ENCODE measurements around the gene FOXI3. TPM values are rescaled to one million over a fixed set of nuclear protein-coding genes. Genes with fewer than 3 reads are reported as not detected.
"Not testable (repeated sequence)": the region's sequence is repeated elsewhere in the genome, so short reads cannot be mapped to it uniquely, and the experiment has no call there.

Gene FOXI3
- total RNA-seq, 1 experiment from 2014 or later, result 19.2 TPM

- Histone ChIP-seq H3K9ac (ENCODE audit: extremely low read depth, insufficient read length, low read length) (no peak overlapping the region), H3T11ph (ENCODE audit: low read length) (no peak overlapping the region), H2BK15ac (ENCODE audit: low read depth, low read length) (no peak overlapping the region), H2AFZ (ENCODE audit: low read length) (no peak overlapping the region), H3K79me1 (ENCODE audit: insufficient read depth, low read depth, low read length, poor library complexity, severe bottlenecking) (no peaks in the 10 kb centered on the region), H3K23ac (ENCODE audit: insufficient read length, low read depth, low read length) (no peak overlapping the region), H2BK20ac (ENCODE audit: low read depth, low read length, poor library complexity, severe bottlenecking) (no peak overlapping the region), H2BK12ac (ENCODE audit: insufficient read length, low read depth, low read length) (no peak overlapping the region), H2BK5ac (ENCODE audit: insufficient read length, low read length) (no peak overlapping the region), H3K27ac (ENCODE audit: insufficient read length, low read depth, low read length) (no peak overlapping the region), H3K56ac (ENCODE audit: insufficient read length, low read depth, low read length) (no peak overlapping the region), H4K91ac (ENCODE audit: insufficient read length, low read depth, low read length) (no peak overlapping the region), H3K4ac (ENCODE audit: low read depth, low read length) (no peak overlapping the region), H3K79me2 (ENCODE audit: insufficient read depth, low read length) (no peaks in the 10 kb centered on the region), H3K9me3 (ENCODE audit: control insufficient read depth, low read depth, low read length) (no peaks in the 10 kb centered on the region), H3K18ac (ENCODE audit: insufficient read length, low read depth, low read length) (no peak overlapping the region), H3K4me1 (ENCODE audit: insufficient read depth, low read length) (no peaks in the 10 kb centered on the region; the same call in 1 of the 2 replicates), H3K23me2 (ENCODE audit: insufficient read length, low read depth, low read length, poor library complexity, severe bottlenecking) (no peaks in the 10 kb centered on the region), H2AK5ac (ENCODE audit: insufficient read length, low read length) (no peak overlapping the region), H4K20me1 (ENCODE audit: control insufficient read depth, insufficient read depth, insufficient read length) (no peaks in the 10 kb centered on the region), H4K8ac (replicated peaks; ENCODE audit: insufficient read length, low read depth, low read length) (no peak overlapping the region), H3K27me3 (ENCODE audit: insufficient read depth, low read length) (no peaks in the 10 kb centered on the region), H2BK120ac (ENCODE audit: low read depth, low read length, poor library complexity, severe bottlenecking) (no peak overlapping the region), H4K5ac (ENCODE audit: insufficient read length, low read depth, low read length) (no peak overlapping the region), H3K4me2 (ENCODE audit: insufficient read depth, insufficient read length, low read length) (no peak overlapping the region), H3K14ac (ENCODE audit: insufficient read depth, low read length) (no peak overlapping the region)
- H3K4me1 Mint-ChIP-seq, result no peaks in the 10 kb centered on the region
- no peak for TF ChIP-seq CTCF (conservative IDR thresholded peaks at IDR 0.05)
- WGBS (ENCODE audit: extremely low coverage, insufficient read length, low lambda C conversion rate), result no CpG with 5 or more reads among the region's 2 CpGs
- no peak overlapping the region for H3K27ac Mint-ChIP-seq
- H3K9me3 Mint-ChIP-seq, result no peaks in the 10 kb centered on the region
- no peak overlapping the region for H3K4me3 Mint-ChIP-seq
- peaks cover 2% of the 10 kb centered on the region for H3K27me3 Mint-ChIP-seq (ENCODE audit: low read depth)
- no peaks in the 10 kb centered on the region for H3K36me3 Mint-ChIP-seq (ENCODE audit: insufficient read depth in 1 of 3, low read depth in 3 of 3)
- no peak for DNase-seq
Observed at GRCh38 chr2:88423733-88424132, 28.8 kb downstream of the FOXI3 start.

- H3K18ac ChIP-seq (ENCODE audit: insufficient read length, low read depth, low read length); H3K9me3 ChIP-seq (ENCODE audit: control insufficient read depth, low read depth, low read length); H2BK5ac ChIP-seq (ENCODE audit: insufficient read length, low read length); H3K56ac ChIP-seq (ENCODE audit: insufficient read length, low read depth, low read length); H3K27me3 Mint-ChIP-seq (ENCODE audit: low read depth); H3K4me3 Mint-ChIP-seq; H2BK15ac ChIP-seq (ENCODE audit: low read depth, low read length); H3K79me1 ChIP-seq (ENCODE audit: insufficient read depth, low read depth, low read length, poor library complexity, severe bottlenecking); H3K4ac ChIP-seq (ENCODE audit: low read depth, low read length); H3K79me2 ChIP-seq (ENCODE audit: insufficient read depth, low read length); H3K9me3 Mint-ChIP-seq; H4K8ac ChIP-seq (replicated peaks; ENCODE audit: insufficient read length, low read depth, low read length); H2AK5ac ChIP-seq (ENCODE audit: insufficient read length, low read length); H2AFZ ChIP-seq (ENCODE audit: low read length); H4K20me1 ChIP-seq (ENCODE audit: control insufficient read depth, insufficient read depth, insufficient read length); H4K5ac ChIP-seq (ENCODE audit: insufficient read length, low read depth, low read length); H3K27ac Mint-ChIP-seq; H3K9ac ChIP-seq (ENCODE audit: extremely low read depth, insufficient read length, low read length); H3T11ph ChIP-seq (ENCODE audit: low read length); H2BK20ac ChIP-seq (ENCODE audit: low read depth, low read length, poor library complexity, severe bottlenecking); H2BK12ac ChIP-seq (ENCODE audit: insufficient read length, low read depth, low read length); H3K23ac ChIP-seq (ENCODE audit: insufficient read length, low read depth, low read length); H3K27ac ChIP-seq (ENCODE audit: insufficient read length, low read depth, low read length); H3K14ac ChIP-seq (ENCODE audit: insufficient read depth, low read length); H2BK120ac ChIP-seq (ENCODE audit: low read depth, low read length, poor library complexity, severe bottlenecking); DNase-seq; H4K91ac ChIP-seq (ENCODE audit: insufficient read length, low read depth, low read length); H3K23me2 ChIP-seq (ENCODE audit: insufficient read length, low read depth, low read length, poor library complexity, severe bottlenecking); H3K4me1 ChIP-seq (ENCODE audit: insufficient read depth, low read length); H3K4me2 ChIP-seq (ENCODE audit: insufficient read depth, insufficient read length, low read length); H3K27me3 ChIP-seq (ENCODE audit: insufficient read depth, low read length); H3K36me3 Mint-ChIP-seq (ENCODE audit: insufficient read depth in 1 of 3, low read depth in 3 of 3): not testable (repeated sequence)
- H3K4me1 Mint-ChIP-seq, result peaks cover 29 to 30% of the 10 kb centered on the region in 2 experiments
- no CpG with 5 or more reads among the region's 9 CpGs for WGBS (ENCODE audit: extremely low coverage, insufficient read length, low lambda C conversion rate)
Observed at GRCh38 chr2:88419051-88419450, 33.4 kb downstream of the FOXI3 start.

All from H9 (cell line).